Epithelial cell of prostate (primary cell): ENCODE results near the gene HS3ST3A1.
A peak's percentile ranks its signal among the peaks of the same experiment; 100 is the strongest.

Experiments
- DNase-seq: peaks from one replicate; pipeline ENCODE4 v3.0.0-alpha.2; 2011; ENCODE audit warnings: low read depth, low spot score
- H3K27ac ChIP-seq: fragments of 450-650 bp; 2 replicates; pipeline ENCODE4 v1.5.1; 2017; ENCODE audit warnings: mild to moderate bottlenecking

HS3ST3A1 gene

DNA sequence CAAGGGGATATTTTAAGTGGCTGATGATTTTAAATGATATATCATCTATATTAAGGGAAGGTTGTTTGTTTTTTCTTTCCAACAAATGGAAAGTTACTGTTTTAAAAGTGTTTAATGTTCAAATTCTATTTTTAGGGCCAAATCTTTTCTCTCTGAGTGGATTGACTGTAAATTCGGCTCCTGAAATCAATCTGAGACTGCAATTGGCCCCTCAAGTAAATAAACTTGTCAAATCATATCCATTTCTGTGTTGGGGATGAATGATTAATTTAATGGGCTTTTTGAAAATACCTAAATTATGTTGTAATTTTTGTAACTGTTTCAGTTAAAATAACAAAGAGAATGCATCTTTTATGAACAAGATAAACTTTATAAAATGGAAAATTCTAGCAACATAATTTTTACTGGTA, 2.6 kb downstream of the HS3ST3A1 start:
- H3K27ac ChIP-seq, result no peak overlapping the region
- no peak for DNase-seq

GRCh38 chr17:13598353-13599167, 3.2 kb downstream of the HS3ST3A1 start:
- DNase-seq, result no peak
- H3K27ac ChIP-seq, result no peak overlapping the region

GRCh38 chr17:13597723-13598347, 3.9 kb downstream of the HS3ST3A1 start:
- DNase-seq, result no peak
- H3K27ac ChIP-seq, result no peak overlapping the region

GRCh38 chr17:13596241-13596923, 5.3 kb downstream of the HS3ST3A1 start:
- DNase-seq, result no peak
- H3K27ac ChIP-seq, result no peak overlapping the region

DNA sequence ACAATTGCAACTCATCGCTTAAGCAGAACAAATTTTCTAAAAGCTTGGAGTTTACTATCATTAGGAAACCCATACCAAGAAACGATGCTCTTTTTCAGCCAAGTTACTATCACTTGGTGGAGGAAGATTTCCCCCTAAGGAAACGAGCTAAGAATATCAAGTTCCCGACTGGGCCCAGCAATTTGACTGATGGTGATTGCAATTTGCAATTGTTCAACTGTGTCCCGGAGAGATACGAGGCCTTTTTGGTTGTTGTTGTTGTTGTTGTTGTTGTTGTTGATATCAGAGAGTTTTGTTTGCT, 6.2 kb downstream of the HS3ST3A1 start:
- no peak overlapping the region for H3K27ac ChIP-seq
- DNase-seq, result no peak

GRCh38 chr17:13594762-13595598, 6.7 kb downstream of the HS3ST3A1 start:
- no peak for DNase-seq
- no peak overlapping the region for H3K27ac ChIP-seq

GRCh38 chr17:13594310-13594709, 7.4 kb downstream of the HS3ST3A1 start:
- H3K27ac ChIP-seq, result no peak overlapping the region
- DNase-seq, result no peak

DNA sequence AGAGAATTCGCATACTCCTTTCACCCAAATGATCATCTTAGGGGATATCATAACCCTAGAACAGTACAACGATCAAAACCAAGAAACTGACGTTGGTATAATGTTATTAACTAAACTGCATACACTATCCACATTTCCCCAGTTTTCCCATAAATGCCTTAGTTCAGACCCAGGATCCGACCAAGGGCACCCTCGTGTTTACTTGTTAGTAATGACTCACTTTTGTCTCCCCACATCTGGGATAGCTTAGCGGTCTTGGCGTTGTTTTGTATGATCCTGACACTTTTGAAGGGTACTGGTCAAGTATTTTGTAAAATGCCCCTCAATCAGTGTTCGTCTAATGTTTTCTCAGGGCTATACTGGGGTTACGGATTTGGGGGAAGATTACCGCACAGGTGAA, 8.0 kb downstream of the HS3ST3A1 start:
- H3K27ac ChIP-seq, result no peak overlapping the region

GRCh38 chr17:13593021-13593751, 8.5 kb downstream of the HS3ST3A1 start:
- no peak overlapping the region for H3K27ac ChIP-seq
- no peak for DNase-seq

More for the DNA sequence above, 8.0 kb downstream of the HS3ST3A1 start:
- DNase-seq, result no peak

- DNase-seq, result no peak
- no peak overlapping the region for H3K27ac ChIP-seq
Measured at GRCh38 chr17:13592427-13592826, 9.3 kb downstream of the HS3ST3A1 start.

DNA sequence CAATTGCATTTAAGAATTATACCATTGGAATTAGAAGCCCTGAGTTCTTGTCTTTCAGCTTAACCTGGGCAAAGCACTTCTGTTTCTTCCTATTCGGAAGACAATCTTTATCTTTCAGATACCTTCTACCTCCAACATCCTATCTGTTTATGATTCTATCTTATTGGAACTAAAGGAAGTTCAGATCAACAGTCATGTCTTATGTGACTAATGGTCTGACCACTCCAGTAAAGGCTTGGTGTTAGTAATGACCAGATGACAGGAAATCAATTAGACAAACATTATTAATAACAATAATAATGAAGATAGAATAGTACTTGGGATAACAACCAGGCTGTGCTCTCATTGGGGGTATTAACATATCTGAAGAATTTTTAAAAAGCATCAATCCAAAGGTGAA, 11.3 kb downstream of the HS3ST3A1 start:
- no peak for DNase-seq
- H3K27ac ChIP-seq, result peak overlapping the region; percentile 19

GRCh38 chr17:13589658-13590057, 12.1 kb downstream of the HS3ST3A1 start:
- H3K27ac ChIP-seq, result peak overlapping the region; percentile 19
- no peak for DNase-seq

- no peak for DNase-seq
- H3K27ac ChIP-seq, result no peak overlapping the region
Measured at GRCh38 chr17:13587487-13588338, 14.0 kb downstream of the HS3ST3A1 start.

DNA sequence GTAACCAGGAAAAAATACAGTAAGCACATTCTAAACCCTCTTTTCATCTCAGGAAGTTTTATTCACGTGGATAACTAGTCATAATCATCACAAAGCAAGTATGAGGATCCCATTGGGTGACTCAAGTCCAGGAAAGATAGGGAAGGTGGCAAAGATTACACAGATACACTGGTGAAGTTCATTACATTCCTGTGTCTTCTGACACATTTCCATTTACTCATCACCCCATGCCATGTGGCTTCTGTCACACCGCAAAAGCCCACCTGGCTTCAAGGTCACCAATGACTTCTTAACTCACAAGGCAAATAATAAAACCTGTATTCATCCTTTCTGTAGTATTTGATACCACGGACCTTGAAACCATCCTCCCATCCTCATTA, 17.0 kb downstream of the HS3ST3A1 start:
- DNase-seq, result no peak
- peak overlapping the region; percentile 35 for H3K27ac ChIP-seq

DNA sequence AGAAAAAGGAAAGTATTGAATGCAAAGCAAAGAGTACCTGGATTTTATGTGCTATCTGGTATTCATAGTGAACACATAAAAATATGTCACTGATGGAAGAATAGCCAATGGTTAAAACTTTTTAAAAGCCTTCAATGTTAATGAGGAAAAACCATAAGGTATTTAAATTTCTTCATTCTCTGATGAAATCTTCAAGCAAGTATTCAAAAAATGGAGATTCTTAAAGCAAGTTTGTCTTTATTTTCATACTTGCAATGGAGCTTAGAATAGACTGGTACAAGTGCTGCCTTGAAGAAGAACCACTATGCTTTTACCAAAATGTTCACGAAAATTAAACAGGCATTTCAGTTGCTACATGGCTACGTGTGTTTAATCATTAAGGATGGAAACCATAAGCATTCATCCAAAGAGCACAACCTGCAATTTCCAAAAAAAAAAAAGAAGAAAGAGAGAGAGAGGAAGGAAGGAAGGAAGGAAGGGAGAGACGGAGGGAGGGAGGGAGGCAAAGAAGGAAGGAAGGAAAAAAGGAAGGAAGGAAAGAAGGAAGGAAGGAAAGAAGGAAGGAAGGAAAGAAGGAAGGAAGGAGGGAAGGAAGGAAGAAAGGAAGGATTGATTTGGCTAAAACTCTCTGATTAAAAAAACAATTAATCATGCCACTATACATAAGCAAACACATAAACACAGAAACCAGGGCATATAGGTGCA, 17.6 kb downstream of the HS3ST3A1 start:
- DNase-seq, result no peak
- H3K27ac ChIP-seq, result peak overlapping the region; percentile 35

- H3K27ac ChIP-seq, result no peak overlapping the region
- DNase-seq, result no peak
Measured at GRCh38 chr17:13582776-13583547, 18.8 kb downstream of the HS3ST3A1 start.

- no peak overlapping the region for H3K27ac ChIP-seq
- DNase-seq, result no peak
Measured at GRCh38 chr17:13581925-13582324, 19.8 kb downstream of the HS3ST3A1 start.

GRCh38 chr17:13580790-13581189, 20.9 kb downstream of the HS3ST3A1 start:
- H3K27ac ChIP-seq, result no peak overlapping the region
- no peak for DNase-seq
